A673 (cell line): Measurements from ENCODE around the gene EVPL.
"Not testable (repeated sequence)": the region's sequence is repeated elsewhere in the genome, so short reads cannot be mapped to it uniquely, and the experiment has no call there.

Source experiments
- EZH2 ChIP-seq: fragments of 200-600 bp; sonication (generic); IDR thresholded peaks from 2 replicates; pipeline ENCODE4 v1.6.1; 2017; ENCODE audit warnings: borderline replicate concordance, low read depth, mild to moderate bottlenecking, mixed read lengths, antibody characterized with exemption, low read length; ENCODE audit not compliant: poor library complexity, severe bottlenecking
- TF ChIP-seq, protein P1 (sequence below): fragments of 300-800, 200-600 bp; sonication (generic); conservative IDR thresholded peaks from 2 replicates; pipeline ENCODE4 v1.5.1; 2017; ENCODE audit warnings: low read depth, mild to moderate bottlenecking, antibody characterized with exemption, low read length, moderate library complexity, mixed read lengths

DNA sequence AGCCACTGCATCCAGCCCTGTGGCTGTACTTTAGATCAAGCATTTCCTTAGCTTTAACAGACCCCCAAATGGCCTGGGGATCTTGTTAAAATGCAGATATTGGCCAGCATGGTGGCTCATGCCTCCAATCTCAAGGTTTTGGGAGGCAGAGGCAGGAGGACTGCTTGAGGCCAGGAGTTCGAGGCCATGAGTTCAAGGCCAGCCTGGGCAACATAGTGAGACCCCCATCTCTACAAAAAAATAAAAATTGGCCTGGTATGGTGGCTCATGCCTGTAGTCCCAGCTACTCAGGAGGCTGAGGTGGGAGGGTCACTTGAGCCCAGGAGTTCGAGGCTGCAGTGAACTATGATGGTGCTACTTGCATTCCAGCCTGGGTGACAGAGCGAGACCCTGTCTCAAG, 15.8 kb upstream of the EVPL start:
- TF ChIP-seq, protein P1, sequence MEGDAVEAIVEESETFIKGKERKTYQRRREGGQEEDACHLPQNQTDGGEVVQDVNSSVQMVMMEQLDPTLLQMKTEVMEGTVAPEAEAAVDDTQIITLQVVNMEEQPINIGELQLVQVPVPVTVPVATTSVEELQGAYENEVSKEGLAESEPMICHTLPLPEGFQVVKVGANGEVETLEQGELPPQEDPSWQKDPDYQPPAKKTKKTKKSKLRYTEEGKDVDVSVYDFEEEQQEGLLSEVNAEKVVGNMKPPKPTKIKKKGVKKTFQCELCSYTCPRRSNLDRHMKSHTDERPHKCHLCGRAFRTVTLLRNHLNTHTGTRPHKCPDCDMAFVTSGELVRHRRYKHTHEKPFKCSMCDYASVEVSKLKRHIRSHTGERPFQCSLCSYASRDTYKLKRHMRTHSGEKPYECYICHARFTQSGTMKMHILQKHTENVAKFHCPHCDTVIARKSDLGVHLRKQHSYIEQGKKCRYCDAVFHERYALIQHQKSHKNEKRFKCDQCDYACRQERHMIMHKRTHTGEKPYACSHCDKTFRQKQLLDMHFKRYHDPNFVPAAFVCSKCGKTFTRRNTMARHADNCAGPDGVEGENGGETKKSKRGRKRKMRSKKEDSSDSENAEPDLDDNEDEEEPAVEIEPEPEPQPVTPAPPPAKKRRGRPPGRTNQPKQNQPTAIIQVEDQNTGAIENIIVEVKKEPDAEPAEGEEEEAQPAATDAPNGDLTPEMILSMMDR = not testable (repeated sequence)
- not testable (repeated sequence) for TF ChIP-seq EZH2
